GM12874 (cell line): Measurements from ENCODE around the gene ITGB2.

Experiments used
- TF ChIP-seq, protein P1 (sequence below): IDR thresholded peaks from 2 replicates; pipeline ENCODE4 v1.5.1; 2011; ENCODE audit warnings: low read depth, mild to moderate bottlenecking, control low read depth, low read length, moderate library complexity; ENCODE audit not compliant: insufficient read depth

Gene ITGB2

DNA sequence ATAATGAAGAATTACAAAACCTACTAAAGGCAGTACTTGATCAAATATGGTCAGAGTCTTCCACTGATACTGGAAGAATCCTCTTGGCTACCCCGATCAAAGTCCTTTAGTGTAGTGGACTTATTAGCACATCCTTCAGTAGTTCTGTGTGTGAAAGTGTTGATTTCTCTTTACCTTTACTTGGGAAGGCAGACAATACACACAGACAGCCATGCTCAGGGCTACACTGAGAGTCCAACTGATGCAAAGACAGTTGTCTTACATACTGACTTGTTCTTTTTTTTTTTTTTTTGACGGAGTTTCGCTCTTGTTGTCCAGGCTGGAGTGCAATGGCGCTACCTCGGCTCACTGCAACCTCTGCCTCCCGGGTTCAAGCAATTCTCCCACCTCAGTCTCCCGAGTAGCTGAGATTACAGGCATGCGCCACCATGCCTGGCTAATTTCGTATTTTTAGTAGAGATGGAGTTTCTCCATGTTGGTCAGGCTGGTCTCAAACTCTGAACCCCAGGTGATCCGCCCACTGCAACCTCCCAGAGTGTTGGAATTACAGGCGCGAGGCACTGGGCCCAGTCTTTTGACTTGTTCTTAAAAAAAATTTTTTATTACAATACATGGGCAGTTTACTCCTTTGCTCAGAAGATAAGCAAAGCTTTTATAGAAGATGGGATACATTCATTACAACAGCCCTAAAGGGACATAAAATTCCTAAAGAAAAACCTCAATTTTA, 43.7 kb downstream of the ITGB2 start:
- TF ChIP-seq, protein P1, sequence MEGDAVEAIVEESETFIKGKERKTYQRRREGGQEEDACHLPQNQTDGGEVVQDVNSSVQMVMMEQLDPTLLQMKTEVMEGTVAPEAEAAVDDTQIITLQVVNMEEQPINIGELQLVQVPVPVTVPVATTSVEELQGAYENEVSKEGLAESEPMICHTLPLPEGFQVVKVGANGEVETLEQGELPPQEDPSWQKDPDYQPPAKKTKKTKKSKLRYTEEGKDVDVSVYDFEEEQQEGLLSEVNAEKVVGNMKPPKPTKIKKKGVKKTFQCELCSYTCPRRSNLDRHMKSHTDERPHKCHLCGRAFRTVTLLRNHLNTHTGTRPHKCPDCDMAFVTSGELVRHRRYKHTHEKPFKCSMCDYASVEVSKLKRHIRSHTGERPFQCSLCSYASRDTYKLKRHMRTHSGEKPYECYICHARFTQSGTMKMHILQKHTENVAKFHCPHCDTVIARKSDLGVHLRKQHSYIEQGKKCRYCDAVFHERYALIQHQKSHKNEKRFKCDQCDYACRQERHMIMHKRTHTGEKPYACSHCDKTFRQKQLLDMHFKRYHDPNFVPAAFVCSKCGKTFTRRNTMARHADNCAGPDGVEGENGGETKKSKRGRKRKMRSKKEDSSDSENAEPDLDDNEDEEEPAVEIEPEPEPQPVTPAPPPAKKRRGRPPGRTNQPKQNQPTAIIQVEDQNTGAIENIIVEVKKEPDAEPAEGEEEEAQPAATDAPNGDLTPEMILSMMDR = no peak

DNA sequence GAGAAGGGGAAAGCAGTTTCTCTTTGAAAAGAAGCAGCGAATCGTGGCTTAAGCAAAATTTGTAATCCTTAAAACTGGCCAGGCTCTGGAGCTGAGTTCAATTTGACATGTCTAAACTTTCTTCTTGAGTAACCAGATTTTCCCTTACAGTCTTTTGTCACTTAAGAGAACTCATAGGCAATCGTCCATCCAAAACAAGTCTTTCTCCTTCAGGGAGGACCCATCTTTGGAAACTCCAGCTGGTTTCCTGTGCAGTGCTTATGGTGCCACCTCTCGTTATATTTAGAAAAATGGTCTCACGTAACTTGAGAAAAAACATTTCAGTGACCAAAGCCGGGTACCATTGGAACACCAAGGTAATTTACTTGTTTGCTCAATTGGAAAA, 45.4 kb downstream of the ITGB2 start:
- TF ChIP-seq, protein P1 = no peak

DNA sequence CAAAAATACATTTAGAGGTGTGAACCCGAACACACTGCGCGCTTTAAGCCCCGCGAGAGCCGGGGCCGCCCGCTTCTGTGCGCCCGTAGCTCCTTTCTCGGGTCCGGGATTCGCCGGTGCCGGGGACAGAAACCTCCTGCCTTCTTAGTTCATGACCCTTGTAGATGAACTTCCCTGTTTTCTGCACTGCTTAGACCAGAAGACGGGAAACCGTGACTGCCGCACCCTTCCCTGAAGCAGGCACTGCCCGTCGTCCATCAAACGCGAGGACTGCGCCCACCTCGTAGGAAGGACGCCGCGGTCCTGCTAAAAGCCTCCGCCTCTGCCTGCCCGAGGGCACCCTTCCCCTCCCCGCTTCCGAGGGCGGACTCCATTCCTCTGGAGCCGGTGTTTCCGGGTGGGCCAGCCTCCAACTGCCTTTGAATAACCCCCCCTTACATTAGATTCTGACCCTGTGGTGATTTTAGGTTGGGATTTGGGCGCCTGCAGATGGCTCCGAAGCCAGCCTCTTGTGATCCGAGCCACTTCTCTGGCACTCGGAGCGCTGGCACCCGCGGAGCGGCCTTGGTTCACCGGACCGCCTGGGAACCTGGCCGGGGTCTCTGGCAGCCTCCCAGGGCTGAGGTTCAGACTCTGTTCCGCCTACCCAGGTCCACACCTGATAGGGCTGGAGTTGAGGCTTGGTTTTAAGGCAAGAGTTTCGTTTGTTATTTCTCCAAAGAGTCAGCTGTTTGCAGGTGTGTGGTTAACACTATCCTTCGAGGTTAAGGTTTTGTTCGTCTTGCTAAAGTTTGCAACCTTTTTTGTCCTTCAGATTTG, 46.0 kb downstream of the ITGB2 start:
- TF ChIP-seq, protein P1 = no peak

DNA sequence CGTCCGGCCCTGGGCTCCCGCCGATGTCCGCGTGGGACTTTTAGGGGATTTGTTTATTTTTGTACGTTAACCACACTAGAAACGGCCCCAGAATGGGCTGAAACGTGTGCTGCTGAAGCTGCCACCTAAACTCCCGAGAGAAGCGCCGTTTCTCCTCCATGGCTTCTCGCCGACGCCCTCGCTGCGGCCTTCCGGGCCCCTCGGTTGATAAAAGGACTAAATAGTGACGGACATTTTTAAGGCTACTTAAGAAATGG, 46.5 kb downstream of the ITGB2 start:
- TF ChIP-seq, protein P1 = no peak

DNA sequence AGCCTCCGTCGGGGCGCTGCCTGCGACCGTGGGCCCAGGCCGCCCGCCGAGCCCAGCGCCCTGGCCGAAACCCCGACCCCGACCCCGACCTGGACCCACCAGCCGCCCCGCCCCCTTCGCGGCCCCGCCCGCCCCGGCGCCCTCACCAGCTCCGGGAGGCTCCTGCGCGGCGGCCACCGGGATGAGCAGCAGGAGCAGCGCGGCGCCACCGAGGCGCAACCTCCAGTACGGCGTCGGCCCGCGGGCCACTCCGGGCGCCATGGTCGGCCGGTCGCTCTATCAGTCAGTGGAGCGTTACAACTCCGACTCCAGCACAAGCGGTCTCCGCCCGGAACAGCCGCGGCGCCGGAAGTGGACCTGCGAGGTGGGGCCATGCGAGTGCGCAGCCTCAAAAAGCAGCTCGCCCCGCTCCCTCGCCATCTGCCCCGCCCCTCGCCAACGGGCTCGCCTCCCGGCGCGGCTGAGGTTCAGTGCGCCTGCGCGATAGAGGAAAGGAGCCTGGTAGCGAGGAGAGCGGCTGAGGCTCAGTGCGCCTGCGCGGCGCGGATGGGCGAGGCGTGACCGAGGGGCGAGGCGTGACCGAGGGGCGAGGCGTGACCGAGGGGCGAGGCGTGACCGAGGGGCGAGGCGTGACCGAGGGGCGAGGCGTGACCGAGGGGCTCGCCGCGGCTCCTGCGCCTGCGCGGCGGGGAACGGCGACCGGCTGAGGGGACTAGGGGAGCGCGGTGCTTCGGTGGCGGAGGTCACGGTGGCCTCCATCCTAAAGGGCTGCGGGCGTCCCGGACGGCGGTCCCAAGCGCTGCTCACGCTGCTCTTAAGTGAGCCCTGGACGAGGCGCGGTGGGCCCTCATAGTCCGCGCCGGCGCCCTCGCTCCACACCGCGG, 47.1 kb downstream of the ITGB2 start, which contains the start of gene PTTG1IP:
TSS of gene PTTG1IP (minus strand) at position 335 of the 884 bp plus-strand sequence. CDS start at position 261, 74 bp downstream.
- TF ChIP-seq, protein P1 = no peak

DNA sequence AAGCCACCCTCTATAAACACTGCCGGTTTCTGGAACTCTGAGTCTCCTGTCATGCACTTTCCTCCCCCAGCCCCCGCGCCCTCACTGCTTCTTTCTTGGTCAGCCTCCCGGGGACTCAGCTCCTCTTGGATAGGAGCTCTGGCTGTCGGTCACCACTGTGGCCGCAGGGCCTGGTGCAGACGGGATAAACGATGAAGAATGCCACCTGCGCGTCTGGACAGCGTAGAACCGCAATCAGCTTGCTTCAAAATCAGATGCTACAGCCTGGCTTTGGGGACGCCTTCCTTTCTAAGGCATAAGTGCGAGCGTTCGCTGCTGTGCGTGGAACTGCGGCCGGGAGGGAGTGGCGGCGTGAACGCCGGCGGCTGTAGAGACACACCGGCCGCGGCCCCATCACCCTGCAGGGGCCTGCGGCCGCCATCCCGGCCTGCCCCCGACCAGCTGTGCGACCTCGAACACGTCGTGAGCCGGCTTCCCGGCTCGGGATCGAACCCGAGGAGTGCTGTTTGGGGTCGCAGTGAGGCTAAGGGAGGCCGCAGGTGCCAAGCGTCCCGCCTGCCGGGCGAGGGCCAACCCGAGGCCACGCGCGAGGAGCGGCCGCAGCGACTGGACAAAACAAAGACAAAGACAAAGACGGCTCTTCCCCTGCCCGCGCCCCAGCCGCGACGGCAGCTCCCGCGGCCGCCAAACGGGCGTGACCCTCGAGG, 47.9 kb downstream of the ITGB2 start:
- TF ChIP-seq, protein P1 = no peak
